CMK (cell line): ENCODE measurements around the gene INAFM2.

Experiments
- DNase-seq: peaks from one replicate; pipeline ENCODE4 v3.0.0-alpha.2; 2010; ENCODE audit warnings: low read depth

The INAFM2 gene

DNA sequence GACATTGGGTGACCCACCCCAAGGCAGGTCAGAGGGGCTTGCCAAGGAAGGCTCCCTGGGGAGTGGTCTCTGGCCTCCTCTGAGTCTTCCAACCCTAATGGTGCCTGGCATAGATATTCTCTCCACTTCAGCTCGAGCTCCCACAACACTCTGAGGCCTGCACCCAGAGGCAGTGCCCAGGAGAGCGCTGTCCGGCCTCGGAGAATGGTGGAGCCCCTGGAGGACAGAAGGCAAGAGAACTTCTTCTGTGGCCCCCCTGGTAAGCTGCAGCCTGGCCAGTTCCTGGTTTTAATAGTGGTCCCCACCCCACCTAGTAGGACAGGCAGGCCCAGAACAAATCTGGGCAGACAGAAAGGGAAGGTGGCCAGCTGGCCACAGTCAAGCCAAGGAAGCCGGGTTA is 41.5 kb downstream of the INAFM2 start:
- DNase-seq = no peak

GRCh38 chr15:40365624-40366456 is 42.3 kb downstream of the INAFM2 start:
- no peak for DNase-seq

- no peak for DNase-seq
Observed at GRCh38 chr15:40366457-40367370, 43.2 kb downstream of the INAFM2 start.

DNA sequence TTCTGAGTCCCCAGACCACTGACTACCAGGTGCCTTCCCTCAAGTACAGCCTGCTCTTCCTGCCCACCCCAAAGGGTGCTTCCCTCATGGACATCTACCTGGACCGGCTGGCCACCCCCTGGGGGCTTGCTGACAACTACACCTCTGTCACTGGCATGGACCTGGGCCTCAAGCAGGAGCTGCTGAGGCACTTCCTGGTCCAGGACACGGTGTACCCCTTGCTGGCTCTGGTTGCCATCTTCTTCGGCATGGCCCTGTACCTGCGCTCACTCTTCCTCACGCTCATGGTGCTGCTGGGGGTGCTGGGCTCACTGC is 43.8 kb downstream of the INAFM2 start:
- DNase-seq = no peak

DNA sequence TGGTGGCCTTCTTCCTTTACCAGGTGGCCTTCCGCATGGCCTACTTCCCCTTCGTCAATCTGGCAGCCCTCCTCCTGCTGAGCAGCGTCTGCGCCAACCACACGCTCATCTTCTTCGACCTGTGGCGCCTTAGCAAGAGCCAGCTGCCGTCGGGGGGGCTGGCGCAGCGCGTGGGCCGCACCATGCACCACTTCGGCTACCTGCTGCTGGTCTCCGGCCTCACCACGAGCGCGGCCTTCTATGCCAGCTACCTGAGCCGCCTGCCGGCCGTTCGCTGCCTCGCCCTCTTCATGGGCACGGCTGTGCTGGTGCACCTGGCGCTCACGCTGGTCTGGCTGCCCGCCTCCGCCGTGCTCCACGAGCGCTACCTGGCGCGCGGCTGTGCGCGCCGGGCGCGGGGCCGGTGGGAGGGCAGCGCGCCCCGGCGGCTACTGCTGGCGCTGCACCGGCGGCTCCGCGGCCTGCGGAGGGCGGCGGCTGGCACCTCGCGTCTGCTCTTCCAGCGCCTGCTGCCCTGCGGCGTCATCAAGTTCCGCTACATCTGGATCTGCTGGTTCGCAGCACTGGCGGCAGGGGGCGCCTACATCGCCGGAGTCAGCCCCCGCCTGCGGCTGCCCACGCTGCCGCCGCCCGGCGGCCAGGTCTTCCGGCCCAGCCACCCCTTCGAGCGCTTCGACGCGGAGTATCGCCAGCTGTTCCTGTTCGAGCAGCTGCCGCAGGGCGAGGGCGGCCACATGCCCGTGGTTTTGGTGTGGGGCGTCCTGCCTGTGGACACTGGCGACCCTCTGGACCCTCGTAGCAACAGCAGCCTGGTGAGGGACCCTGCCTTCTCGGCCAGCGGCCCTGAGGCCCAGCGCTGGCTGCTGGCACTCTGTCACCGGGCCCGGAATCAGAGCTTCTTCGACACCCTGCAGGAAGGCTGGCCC is 44.5 kb downstream of the INAFM2 start:
- peak; percentile 80 for DNase-seq

GRCh38 chr15:40368719-40369473 is 45.4 kb downstream of the INAFM2 start:
- no peak for DNase-seq

GRCh38 chr15:40369474-40369869 is 46.0 kb downstream of the INAFM2 start:
- DNase-seq = no peak

- no peak for DNase-seq
Observed at GRCh38 chr15:40369971-40370370, 46.5 kb downstream of the INAFM2 start.

DNA sequence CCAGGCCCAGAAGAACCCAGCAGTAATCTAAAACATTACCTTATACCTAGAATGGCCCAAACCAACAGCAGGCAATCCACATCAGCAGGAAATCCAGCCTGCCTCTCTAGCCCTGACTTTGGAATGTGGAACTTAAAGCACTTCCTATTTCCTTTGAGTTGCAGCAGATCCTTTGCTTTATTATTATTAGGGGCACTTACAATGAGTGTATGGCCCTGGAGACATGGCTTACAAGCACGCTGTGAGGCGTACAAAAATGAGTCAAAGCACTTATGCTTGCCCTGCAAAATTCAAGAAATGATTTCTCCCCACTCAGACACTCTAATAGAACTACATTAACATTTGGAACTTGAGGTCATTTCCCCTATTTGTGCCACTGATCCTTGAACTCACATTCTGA is 49.5 kb downstream of the INAFM2 start:
- no peak for DNase-seq
